Activated CD8-positive, alpha-beta memory T cell treated with anti-CD3 and anti-CD28 coated beads for 36 hours (primary cell): ENCODE measurements around the gene KIAA0040. TPM values are rescaled to one million over a fixed set of nuclear protein-coding genes. Genes with fewer than 3 reads are reported as not detected.
"Not testable (repeated sequence)": the region's sequence is repeated elsewhere in the genome, so short reads cannot be mapped to it uniquely, and the experiment has no call there.

ENCODE experiments used
- CTCF ChIA-PET: fragments of 350-600 bp; sonication (Branson Sonifier 250); formaldehyde crosslinking; loops from one replicate; lab custom pipeline; 2021; ENCODE audit warnings: antibody characterized with exemption; lab: Charles Lee
- POLR2A ChIA-PET: fragments of 350-600 bp; sonication (Branson Sonifier 250); formaldehyde crosslinking; loops from one replicate; lab custom pipeline; 2021; ENCODE audit warnings: antibody characterized with exemption; lab: Charles Lee
- total RNA-seq, 2 experiments: library from RNA; stranded (reverse); gene quantifications; one replicate each; pipeline ENCODE4 v1.2.3, GENCODE V29; 2021

The KIAA0040 gene
- total RNA-seq, 2 experiments from 2014 or later: 29.2 to 31.8 TPM

DNA sequence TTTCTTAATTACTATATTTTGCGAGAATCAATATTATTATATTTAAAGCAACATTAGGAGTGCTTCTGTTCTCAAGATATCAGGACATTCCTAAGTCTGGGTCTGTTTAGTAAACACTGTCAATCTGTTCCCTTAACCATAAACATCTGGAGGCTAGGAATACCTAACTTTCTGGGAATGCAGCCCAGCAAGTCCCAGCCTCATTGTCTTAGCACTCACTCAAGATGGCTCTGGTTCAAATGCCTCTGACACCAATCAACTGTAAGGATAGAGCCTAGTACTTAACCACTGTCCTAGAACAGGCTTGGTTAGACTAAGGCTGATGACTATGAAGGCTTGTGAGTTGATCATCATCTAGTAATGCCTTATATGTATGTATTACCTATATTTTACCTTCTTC lies 63.4 kb downstream of the KIAA0040 start:
- ChIA-PET CTCF (no interaction called here), POLR2A (no interaction called here)

- ChIA-PET CTCF (interaction anchor here (2.4 kb wide), 1 partner anchor 99 kb away, joined by 10 read pairs; no protein-coding TSS in a partner anchor), POLR2A (no interaction called here)
Measured at GRCh38 chr1:175128523-175128922, 64.1 kb downstream of the KIAA0040 start.

GRCh38 chr1:175127565-175127964 lies 65.0 kb downstream of the KIAA0040 start:
- ChIA-PET POLR2A (no interaction called here), CTCF (interaction anchor here (2.4 to 3.9 kb wide), 2 partner anchors 96 to 98 kb away, joined by 10 to 15 read pairs; no protein-coding TSS in a partner anchor)

- ChIA-PET CTCF (interaction anchor here (2.4 to 3.9 kb wide), 2 partner anchors 95 to 97 kb away, joined by 10 to 15 read pairs; no protein-coding TSS in a partner anchor), POLR2A (no interaction called here)
Measured at GRCh38 chr1:175126347-175126746, 66.2 kb downstream of the KIAA0040 start.

DNA sequence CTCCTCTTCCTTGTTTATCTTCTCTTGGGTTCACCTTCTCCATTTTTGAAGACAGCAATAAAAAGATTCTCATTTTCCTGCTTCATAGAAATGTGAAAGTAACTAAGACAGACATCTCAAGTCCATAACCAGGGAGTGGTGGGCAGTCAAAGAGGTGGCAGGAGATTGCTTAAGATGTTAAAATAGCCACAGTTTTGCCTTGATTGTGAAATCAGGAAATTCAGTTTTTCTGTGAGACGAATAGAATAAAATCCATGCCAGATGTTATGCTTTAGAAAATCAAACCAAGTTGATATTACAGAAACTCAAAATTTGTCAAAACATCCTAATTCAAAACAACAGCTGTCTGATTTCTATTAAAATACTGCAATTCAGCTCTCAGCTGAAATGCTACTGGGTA lies 67.7 kb downstream of the KIAA0040 start:
- ChIA-PET CTCF (interaction anchor here (0.7 to 3.9 kb wide), 10 partner anchors 14 to 103 kb away, joined by 3 to 25 read pairs (median 4); no protein-coding TSS in a partner anchor), POLR2A (interaction anchor here (1.1 kb wide), 1 partner anchor 95 kb away, joined by 4 read pairs; no protein-coding TSS in a partner anchor)

GRCh38 chr1:175120511-175120910 lies 72.1 kb downstream of the KIAA0040 start:
- ChIA-PET POLR2A (no interaction called here), CTCF (interaction anchor here (1.2 kb wide), 1 partner anchor 23 kb away, joined by 3 read pairs; no protein-coding TSS in a partner anchor)

DNA sequence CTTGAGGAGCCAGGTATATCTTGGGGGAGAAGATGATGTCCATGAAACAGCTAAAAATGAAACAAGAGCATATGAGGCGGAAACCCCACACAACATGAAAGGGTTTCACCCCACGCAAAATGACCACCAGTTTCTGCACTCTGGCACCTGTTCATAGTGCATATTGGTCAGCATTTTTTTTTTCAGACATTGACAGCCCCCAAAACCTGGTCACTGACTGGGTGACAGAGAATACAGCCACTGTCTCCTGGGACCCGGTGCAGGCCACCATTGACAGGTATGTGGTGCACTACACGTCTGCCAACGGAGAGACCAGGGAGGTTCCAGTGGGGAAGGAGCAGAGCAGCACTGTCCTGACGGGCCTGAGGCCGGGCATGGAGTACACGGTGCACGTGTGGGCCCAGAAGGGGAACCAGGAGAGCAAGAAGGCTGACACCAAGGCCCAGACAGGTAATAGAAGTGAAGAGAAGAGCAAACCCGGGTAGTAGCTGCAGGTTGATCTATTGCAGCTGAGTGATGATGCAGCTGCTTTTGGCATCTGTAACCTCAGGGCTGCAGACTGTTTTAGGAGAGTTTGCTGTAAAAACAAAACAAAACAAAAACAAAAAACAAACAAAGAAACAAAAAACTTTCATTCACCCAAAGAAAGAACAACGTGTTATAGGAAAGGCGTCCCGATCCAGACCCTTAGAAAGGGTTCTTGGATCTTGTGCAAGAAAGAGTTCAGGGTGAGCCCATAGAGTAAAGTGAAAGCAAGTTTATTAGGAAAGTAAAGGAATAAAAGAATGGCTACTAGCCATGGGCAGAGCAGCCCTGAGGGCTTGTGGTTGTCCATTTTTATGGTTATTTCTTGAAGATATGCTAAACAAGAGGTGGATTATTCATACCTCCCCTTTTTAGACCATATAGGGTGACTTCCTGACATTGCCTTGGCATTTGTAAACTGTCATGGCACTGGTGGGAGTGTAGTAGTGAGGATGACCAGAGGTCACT lies 73.9 kb downstream of the KIAA0040 start:
- ChIA-PET CTCF (no interaction called here), POLR2A (no interaction called here)

DNA sequence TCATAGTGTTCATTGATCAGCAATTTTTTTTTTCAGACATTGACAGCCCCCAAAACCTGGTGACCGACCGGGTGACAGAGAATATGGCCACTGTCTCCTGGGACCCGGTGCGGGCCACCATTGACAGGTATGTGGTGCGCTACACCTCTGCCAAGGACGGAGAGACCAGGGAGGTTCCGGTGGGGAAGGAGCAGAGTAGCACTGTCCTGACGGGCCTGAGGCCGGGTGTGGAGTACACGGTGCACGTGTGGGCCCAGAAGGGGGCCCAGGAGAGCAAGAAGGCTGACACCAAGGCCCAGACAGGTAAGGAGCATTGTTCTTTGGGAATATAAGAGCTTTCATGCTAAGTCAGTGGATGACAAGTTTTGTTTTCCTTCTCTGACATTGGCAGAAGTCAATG lies 75.7 kb downstream of the KIAA0040 start:
- ChIA-PET CTCF (no interaction called here), POLR2A (no interaction called here)

- ChIA-PET POLR2A (interaction anchor here (0.6 kb wide), 1 partner anchor 187 kb away, joined by 4 read pairs; no protein-coding TSS in a partner anchor), CTCF (no interaction called here)
Measured at GRCh38 chr1:175116210-175116798, 76.3 kb downstream of the KIAA0040 start.

GRCh38 chr1:175114996-175115395 lies 77.6 kb downstream of the KIAA0040 start:
- CTCF ChIA-PET: interaction anchor here (0.5 kb wide), 1 partner anchor 100 kb away, joined by 4 read pairs; no protein-coding TSS in a partner anchor
- POLR2A ChIA-PET: no interaction called here

DNA sequence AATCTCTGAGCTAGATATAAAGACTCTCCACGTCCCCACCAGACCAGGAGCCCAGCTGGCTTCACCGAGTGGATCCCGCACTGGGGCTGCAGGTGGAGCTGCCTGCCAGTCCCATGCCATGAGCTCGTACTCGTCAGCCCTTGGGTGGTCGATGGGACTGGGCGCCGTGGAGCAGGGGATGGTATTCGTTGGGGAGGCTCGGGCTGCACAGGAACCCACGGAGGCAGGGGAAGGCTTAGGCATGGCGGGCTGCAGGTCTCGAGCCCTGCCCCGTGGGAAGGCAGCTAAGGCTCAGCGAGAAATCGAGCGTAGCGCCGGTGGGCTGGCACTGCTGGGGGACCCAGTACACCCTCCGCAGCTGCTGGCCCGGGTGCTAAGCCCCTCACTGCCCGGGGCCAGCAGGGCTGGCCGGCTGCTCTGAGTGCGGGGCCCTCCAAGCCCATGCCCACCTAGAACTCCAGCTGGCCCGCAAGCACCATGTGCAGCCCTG lies 84.2 kb downstream of the KIAA0040 start:
- CTCF ChIA-PET, POLR2A ChIA-PET: not testable (repeated sequence)

Other genes with a start within 250 kb of the KIAA0040 start
- 100 to 1,000 TPM; 363 to 378 TPM for gene CACYBP, start 192.8 kb downstream of the KIAA0040 start, total RNA-seq
- gene MRPS14, start 169.4 kb downstream of the KIAA0040 start, total RNA-seq: 10 to 100 TPM; 43.7 to 44.7 TPM
- gene TNN, start 124.9 kb downstream of the KIAA0040 start, total RNA-seq: under 1 TPM in 1 of 2 experiments, not detected in 1; 0.04 TPM